HUDEP-2 (cell line): ENCODE data around the gene COL17A1.
A peak's percentile ranks its signal among the peaks of the same experiment; 100 is the strongest.

ENCODE experiments used
- DNase-seq, 76 experiments: peaks; one replicate each; lab custom pipeline; 2025; ENCODE audit not compliant: unreplicated experiment in 76 of 76; lab: John Stamatoyannopoulos, UW

The COL17A1 gene

GRCh38 chr10:104099269-104099668 is 13.6 kb upstream of the COL17A1 start:
- no peak for DNase-seq

- DNase-seq = no peak
Measured at GRCh38 chr10:104098358-104098925, 12.8 kb upstream of the COL17A1 start.

- no peak for DNase-seq
Measured at GRCh38 chr10:104096692-104097091, 11.0 kb upstream of the COL17A1 start.

GRCh38 chr10:104092749-104093148 is 7.1 kb upstream of the COL17A1 start:
- no peak for DNase-seq

GRCh38 chr10:104090611-104091010 is 4.9 kb upstream of the COL17A1 start:
- DNase-seq = no peak

GRCh38 chr10:104089621-104090020 is 3.9 kb upstream of the COL17A1 start:
- DNase-seq = no peak

GRCh38 chr10:104088239-104088638 is 2.6 kb upstream of the COL17A1 start:
- no peak for DNase-seq

- DNase-seq = no peak
Measured at GRCh38 chr10:104084482-104085142, 1.1 kb downstream of the COL17A1 start.

GRCh38 chr10:104081998-104082397 is 3.7 kb downstream of the COL17A1 start:
- no peak for DNase-seq

- DNase-seq = peak in 4 of 76 experiments; percentile 3 to 12 (median 5)
Measured at GRCh38 chr10:104080762-104081161, 4.9 kb downstream of the COL17A1 start.

- no peak for DNase-seq
Measured at GRCh38 chr10:104077663-104078151, 8.0 kb downstream of the COL17A1 start.

GRCh38 chr10:104077247-104077646 is 8.4 kb downstream of the COL17A1 start:
- DNase-seq = no peak

- no peak for DNase-seq
Measured at GRCh38 chr10:104076743-104077160, 8.9 kb downstream of the COL17A1 start.

- no peak for DNase-seq
Measured at GRCh38 chr10:104074505-104074904, 11.2 kb downstream of the COL17A1 start.

GRCh38 chr10:104072786-104073185 is 12.9 kb downstream of the COL17A1 start:
- no peak for DNase-seq

- peak in 3 of 76 experiments; percentile 4 to 10 (median 9) for DNase-seq
Measured at GRCh38 chr10:104069613-104070012, 16.1 kb downstream of the COL17A1 start.

- DNase-seq = no peak
Measured at GRCh38 chr10:104067525-104067924, 18.2 kb downstream of the COL17A1 start.

GRCh38 chr10:104066945-104067344 is 18.7 kb downstream of the COL17A1 start:
- DNase-seq = no peak

GRCh38 chr10:104065748-104066147 is 19.9 kb downstream of the COL17A1 start:
- DNase-seq = no peak

- no peak for DNase-seq
Measured at GRCh38 chr10:104061196-104061595, 24.5 kb downstream of the COL17A1 start.

- no peak for DNase-seq
Measured at GRCh38 chr10:104059364-104059763, 26.3 kb downstream of the COL17A1 start.

GRCh38 chr10:104057717-104058116 is 28.0 kb downstream of the COL17A1 start:
- DNase-seq = no peak
